GM12878 (cell line): ENCODE results near the gene CRYAB. TPM values are rescaled to one million over a fixed set of nuclear protein-coding genes. Genes with fewer than 3 reads are reported as not detected.

Experiments used
- ATAC-seq: fragments of 200-7000 bp; cut with Tn5 transposase; 3 replicates; pipeline ENCODE4 v1.9.1; 2020; ENCODE audit warnings: mild to moderate bottlenecking, moderate library complexity
- BruUV-seq: library from RNA; stranded (reverse); fragments of 400-500 nt; replicated peaks from 2 replicates; lab custom pipeline; 2021; lab: Mats Ljungman, UMichigan
- CTCF ChIA-PET: fragments of 300-600 bp; sonication (Branson Sonifier 250); formaldehyde crosslinking; extraction: SDS; loops from one replicate; lab custom pipeline; 2021; ENCODE audit warnings: inconsistent platforms; lab: Yijun Ruan, JAX
- POLR2A ChIA-PET: fragments of 350-600 bp; formaldehyde crosslinking; extraction: SDS; loops from one replicate; lab custom pipeline; 2021; ENCODE audit warnings: inconsistent platforms; lab: Charles Lee
- RAD21 ChIA-PET: fragments of 300-600 bp; sonication (Branson Sonifier 250); formaldehyde crosslinking; loops from one replicate; lab custom pipeline; 2023; ENCODE audit warnings: antibody characterized with exemption; ENCODE audit not compliant: unreplicated experiment; lab: Charles Lee
- SMC1A ChIA-PET: fragments of 300-600 bp; sonication (Branson Sonifier 250); formaldehyde crosslinking; loops from one replicate; lab custom pipeline; 2023; ENCODE audit not compliant: unreplicated experiment, uncharacterized antibody; lab: Charles Lee
- DNase-seq: peaks from one replicate; pipeline ENCODE4 v3.0.0-alpha.2; 2011; ENCODE audit warnings: low read depth, low spot score
- FAIRE-seq: peaks from 3 replicates; lab custom pipeline; 2011; peaks lifted over from hg19 to GRCh38; lab: Jason Lieb, UNC
- H2AFZ ChIP-seq: 2 replicates; pipeline ENCODE4 v1.6.0; 2011; ENCODE audit warnings: low read depth, low read length, control low read depth; ENCODE audit not compliant: control insufficient read depth
- H3K27ac ChIP-seq: 2 replicates; pipeline ENCODE4 v1.5.1; 2011; ENCODE audit warnings: control low read depth; ENCODE audit not compliant: control insufficient read depth, insufficient read depth
- H3K27me3 ChIP-seq, 2 experiments: replicated peaks in 1 of 2; 2 replicates each; pipeline versions ENCODE4 v1.6.0 to v1.6.1; 2011; ENCODE audit warnings: low read length in 1 of 2; ENCODE audit not compliant: control insufficient read depth in 2 of 2, insufficient read depth in 2 of 2
- H3K36me3 ChIP-seq, 2 experiments: 2 replicates each; pipeline ENCODE4 v1.5.1; 2011; ENCODE audit warnings: low read length in 1 of 2; ENCODE audit not compliant: control insufficient read depth in 2 of 2, insufficient read depth in 2 of 2
- H3K4me1 ChIP-seq: 2 replicates; pipeline ENCODE4 v1.6.1; 2011; ENCODE audit warnings: mild to moderate bottlenecking, low read length, moderate library complexity, mixed read lengths; ENCODE audit not compliant: control insufficient read depth, insufficient read depth
- H3K4me2 ChIP-seq: 2 replicates; pipeline ENCODE4 v1.6.0; 2011; ENCODE audit warnings: control low read depth; ENCODE audit not compliant: control insufficient read depth, insufficient read depth
- H3K4me3 ChIP-seq: fragments of 200-600 bp; sonication (generic); 2 replicates; pipeline ENCODE4 v1.5.1; 2016
- H3K79me2 ChIP-seq: 2 replicates; pipeline ENCODE4 v1.6.0; 2011; ENCODE audit warnings: low read length; ENCODE audit not compliant: control insufficient read depth, insufficient read depth
- H3K9ac ChIP-seq: 2 replicates; pipeline ENCODE4 v1.8.0; 2011; ENCODE audit warnings: low read length, control low read depth, mixed read lengths; ENCODE audit not compliant: control insufficient read depth, insufficient read depth
- H3K9me3 ChIP-seq: replicated peaks from 3 replicates; pipeline ENCODE4 v1.5.1; 2011; ENCODE audit warnings: mild to moderate bottlenecking, low read length; ENCODE audit not compliant: control insufficient read depth, insufficient read depth
- H4K20me1 ChIP-seq: 2 replicates; pipeline ENCODE4 v1.6.0; 2011; ENCODE audit not compliant: control insufficient read depth, insufficient read depth
- CREM ChIP-seq: IDR thresholded peaks from 2 replicates; pipeline ENCODE4 v1.6.1; 2014; ENCODE audit warnings: antibody characterized with exemption, low read depth
- E2F8 ChIP-seq: fragments of 450-650 bp; IDR thresholded peaks from 2 replicates; pipeline ENCODE4 v1.6.1; 2018; ENCODE audit warnings: mild to moderate bottlenecking, low read depth, moderate library complexity; ENCODE audit not compliant: partially characterized antibody
- ESRRA ChIP-seq: IDR thresholded peaks from 2 replicates; pipeline ENCODE4 v1.6.1; 2012; ENCODE audit warnings: mild to moderate bottlenecking, low read length, improper control_type of control experiment
- KAT2A ChIP-seq: conservative IDR thresholded peaks from 2 replicates; pipeline ENCODE4 v1.6.1; 2011; ENCODE audit warnings: low read depth, low read length; ENCODE audit not compliant: control insufficient read depth
- NFYB ChIP-seq: IDR thresholded peaks from 2 replicates; pipeline ENCODE4 v1.6.1; 2011; ENCODE audit warnings: low read depth, mild to moderate bottlenecking, low read length, improper control_type of control experiment, moderate library complexity; ENCODE audit not compliant: insufficient read depth
- POLR2A ChIP-seq: IDR thresholded peaks from 2 replicates; pipeline ENCODE4 v1.6.1; 2011; ENCODE audit warnings: low read depth, mild to moderate bottlenecking, low read length
- ZBTB33 ChIP-seq: fragments of 450-650 bp; IDR thresholded peaks from 2 replicates; pipeline ENCODE4 v1.6.1; 2017; ENCODE audit warnings: mild to moderate bottlenecking
- ZBTB40 ChIP-seq: fragments of 450-650 bp; IDR thresholded peaks from 2 replicates; pipeline ENCODE4 v1.6.1; 2016; ENCODE audit warnings: mild to moderate bottlenecking, moderate library complexity, borderline replicate concordance
- ZNF24 ChIP-seq: fragments of 450-650 bp; IDR thresholded peaks from 2 replicates; pipeline ENCODE4 v1.6.1; 2017; ENCODE audit warnings: antibody characterized with exemption, mild to moderate bottlenecking
- ZNF274 ChIP-seq: IDR thresholded peaks from one replicate; pipeline ENCODE4 v1.8.0; 2011; ENCODE audit not compliant: insufficient read length, insufficient read depth
- WGBS: methylation state at CpG from one replicate; pipeline ENCODE4 v1.1.6; 2016; ENCODE audit warnings: low lambda C conversion rate; ENCODE audit not compliant: insufficient replicate concordance, insufficient coverage; ENCODE audit errors: missing lambda C conversion rate; 5-methylcytosine and 5-hydroxymethylcytosine counted together
- in situ Hi-C: fragments of 300-500 bp; cut with MboI; formaldehyde crosslinking; loops from 9 replicates; pipeline ENCODE4 v1.14.3; 2018; ENCODE audit warnings: mixed read lengths
- intact Hi-C: fragments of 100-400 bp; cut with micrococcal nuclease; formaldehyde crosslinking; loops from one replicate; pipeline ENCODE4 v1.14.2; 2022; ENCODE audit not compliant: unreplicated experiment
- polyA plus RNA-seq, 11 experiments: library from polyadenylated mRNA; depleted of rRNA in 4 of 11; unstranded in 6 of 11; stranded (reverse) in 5 of 11; fragments of >200 nt; fragmentation: Nextera tagmentation in 4 of 11; fragmentation: Illumina TruSeq in 1 of 11; extraction: Ambion mirVana in 4 of 11; extraction: Trizol in 1 of 11; gene quantifications; 1 replicate in 1 of 11; 2 replicates in 10 of 11; pipeline versions ENCODE4 v1.2.1 to v1.2.3, GENCODE V29; 2011 to 2016; ENCODE audit warnings: inconsistent platforms in 2 of 11, missing spikeins in 2 of 11, low read depth in 1 of 11
- total RNA-seq, 4 experiments: library from RNA; depleted of rRNA in 3 of 4; stranded (reverse); fragments of >200 nt in 3 of 4; fragmentation: Illumina TruSeq in 1 of 4; extraction: Trizol in 1 of 4; gene quantifications; 2 replicates each; pipeline versions ENCODE4 v1.2.1 to v1.2.3, GENCODE V29; 2013 to 2021
- TF ChIP-seq, protein P1 (sequence below): fragments of 450-650 bp; formaldehyde crosslinking; IDR thresholded peaks from 2 replicates; pipeline ENCODE4 v1.4.0; 2022; ENCODE audit warnings: mild to moderate bottlenecking, moderate library complexity

CRYAB gene
- total and polyA plus RNA-seq, 10 of the 15 experiments (the other 5 are each of a cell fraction or from before 2014, with no cell fraction given), result 0.72 to 1.0 TPM; not detected in 8

DNA sequence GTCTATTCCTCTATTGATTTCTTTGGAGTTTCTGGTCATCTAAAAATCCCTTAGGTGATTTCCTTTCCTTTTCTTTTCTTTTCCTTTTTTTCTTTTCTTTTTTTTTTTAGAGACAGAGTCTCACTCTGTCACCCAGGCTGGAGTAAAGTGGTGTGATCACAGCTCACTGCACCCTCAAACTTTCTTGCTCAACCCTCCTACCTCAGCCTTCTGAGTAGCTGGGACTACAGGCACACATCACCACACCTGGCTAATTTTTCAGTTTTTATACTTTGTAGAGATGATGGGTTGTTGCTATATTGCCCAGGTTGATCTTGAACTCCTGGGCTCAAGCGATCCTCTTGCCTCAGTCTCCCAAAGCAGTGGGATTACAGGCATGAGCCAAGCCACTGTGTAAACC is 5.2 kb upstream of the CRYAB start (continued):
- no peak for TF ChIP-seq E2F8

DNA sequence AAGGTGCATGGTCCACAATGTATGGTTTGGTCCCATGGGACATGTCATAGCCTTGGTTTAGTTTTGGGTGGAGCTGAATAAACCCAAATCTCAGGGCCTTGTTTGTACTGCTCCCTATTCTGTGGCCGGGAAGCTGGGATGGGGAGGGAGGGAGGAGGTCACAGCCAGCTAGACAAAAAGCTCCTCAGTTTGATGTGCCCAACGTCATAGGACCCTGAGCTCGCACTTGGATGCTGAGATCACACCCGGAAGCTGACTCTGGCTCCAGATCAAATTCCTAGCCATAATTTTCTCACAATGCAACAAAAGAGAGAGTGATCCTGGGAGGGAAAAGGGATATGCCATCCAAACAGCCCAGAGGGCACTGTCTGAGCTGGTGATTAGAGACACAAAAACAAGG is 2.4 kb upstream of the CRYAB start:
- no peak overlapping the region for H2AFZ ChIP-seq
- no peak overlapping the region for H3K27ac ChIP-seq
- no peaks in the 10 kb centered on the region; a peak in 2 of 4 replicates for H3K27me3 ChIP-seq
- in situ Hi-C loops (no loop called here), intact Hi-C loops (no loop called here)
- no peaks in the 10 kb centered on the region for H4K20me1 ChIP-seq
- no peaks in the 10 kb centered on the region for H3K36me3 ChIP-seq
- no peak overlapping the region for H3K4me2 ChIP-seq
- RAD21 ChIA-PET, result no interaction called here
- WGBS, result 25% methylated on average over 4 of the region's 4 CpGs
- no peak for ATAC-seq
- no TSS peak for BruUV-seq
- POLR2A ChIA-PET, result no interaction called here
- SMC1A ChIA-PET, result interaction anchor here (1.5 kb wide), 1 partner anchor 18 kb away, joined by 3 read pairs; no protein-coding TSS in a partner anchor
- H3K79me2 ChIP-seq, result no peaks in the 10 kb centered on the region
- FAIRE-seq, result no peak
- H3K9ac ChIP-seq, result no peak overlapping the region
- no peaks in the 10 kb centered on the region for H3K9me3 ChIP-seq
- DNase-seq, result no peak
- no peaks in the 10 kb centered on the region for H3K4me1 ChIP-seq
- H3K4me3 ChIP-seq, result no peak overlapping the region
- CTCF ChIA-PET, result interaction anchor here (0.6 to 1.6 kb wide), 3 partner anchors 18 to 68 kb away, joined by 3 to 7 read pairs (median 3); no protein-coding TSS in a partner anchor
- TF ChIP-seq KAT2A (no peak), ZNF24 (no peak), NFYB (no peak), CREM (no peak), ZNF274 (no peak), ZBTB40 (no peak), ESRRA (no peak), POLR2A (no peak), ZBTB33 (no peak)
- TF ChIP-seq, protein P1, sequence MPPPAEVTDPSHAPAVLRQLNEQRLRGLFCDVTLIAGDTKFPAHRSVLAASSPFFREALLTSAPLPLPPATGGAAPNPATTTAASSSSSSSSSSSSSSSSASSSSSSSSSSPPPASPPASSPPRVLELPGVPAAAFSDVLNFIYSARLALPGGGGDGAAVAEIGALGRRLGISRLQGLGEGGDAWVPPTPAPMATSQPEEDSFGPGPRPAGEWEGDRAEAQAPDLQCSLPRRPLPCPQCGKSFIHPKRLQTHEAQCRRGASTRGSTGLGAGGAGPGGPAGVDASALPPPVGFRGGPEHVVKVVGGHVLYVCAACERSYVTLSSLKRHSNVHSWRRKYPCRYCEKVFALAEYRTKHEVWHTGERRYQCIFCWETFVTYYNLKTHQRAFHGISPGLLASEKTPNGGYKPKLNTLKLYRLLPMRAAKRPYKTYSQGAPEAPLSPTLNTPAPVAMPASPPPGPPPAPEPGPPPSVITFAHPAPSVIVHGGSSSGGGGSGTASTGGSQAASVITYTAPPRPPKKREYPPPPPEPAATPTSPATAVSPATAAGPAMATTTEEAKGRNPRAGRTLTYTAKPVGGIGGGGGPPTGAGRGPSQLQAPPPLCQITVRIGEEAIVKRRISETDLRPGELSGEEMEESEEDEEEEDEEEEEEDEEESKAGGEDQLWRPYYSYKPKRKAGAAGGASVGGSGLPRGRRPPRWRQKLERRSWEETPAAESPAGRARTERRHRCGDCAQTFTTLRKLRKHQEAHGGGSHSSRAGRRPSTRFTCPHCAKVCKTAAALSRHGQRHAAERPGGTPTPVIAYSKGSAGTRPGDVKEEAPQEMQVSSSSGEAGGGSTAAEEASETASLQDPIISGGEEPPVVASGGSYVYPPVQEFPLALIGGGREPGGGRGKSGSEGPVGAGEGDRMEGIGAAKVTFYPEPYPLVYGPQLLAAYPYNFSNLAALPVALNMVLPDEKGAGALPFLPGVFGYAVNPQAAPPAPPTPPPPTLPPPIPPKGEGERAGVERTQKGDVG (CRISPR knock-in tag), result no peak
